ENCODE measurements around the gene MTA3. TPM values are rescaled to one million over a fixed set of nuclear protein-coding genes. Genes with fewer than 3 reads are reported as not detected.
"Not testable (repeated sequence)": the region's sequence is repeated elsewhere in the genome, so short reads cannot be mapped to it uniquely, and the experiment has no call there.

The MTA3 gene
- 28.0 and 47.6 TPM in 2 replicates for total RNA-seq

GRCh38 chr2:42568401-42569115 lies at the start of gene MTA3:
Gene MTA3, plus strand, starts transcription at chr2:42568632. Its CDS starts 114 bp downstream, at chr2:42568746.
- DNase-seq (ENCODE audit: low read depth): no peak

- peak; percentile 40 for DNase-seq (ENCODE audit: low read depth)
These were observed 48.8 kb upstream of the MTA3 start for GRCh38 chr2:42519624-42520023.

GRCh38 chr2:42522035-42522434 lies 46.4 kb upstream of the MTA3 start:
- no peak for DNase-seq (ENCODE audit: low read depth)

GRCh38 chr2:42523341-42523740 lies 45.1 kb upstream of the MTA3 start:
- no peak for DNase-seq (ENCODE audit: low read depth)

- no peak for DNase-seq (ENCODE audit: low read depth)
These were observed 36.0 kb upstream of the MTA3 start for GRCh38 chr2:42532397-42532796.

- no peak for DNase-seq (ENCODE audit: low read depth)
These were observed 30.9 kb upstream of the MTA3 start for GRCh38 chr2:42537493-42537892.

- no peak for DNase-seq (ENCODE audit: low read depth)
These were observed 25.6 kb upstream of the MTA3 start for GRCh38 chr2:42542871-42543270.

GRCh38 chr2:42545023-42545721 lies 23.3 kb upstream of the MTA3 start:
- no peak for DNase-seq (ENCODE audit: low read depth)

GRCh38 chr2:42545841-42546390 lies 22.5 kb upstream of the MTA3 start:
- no peak for DNase-seq (ENCODE audit: low read depth)

GRCh38 chr2:42547014-42547413 lies 21.4 kb upstream of the MTA3 start:
- DNase-seq (ENCODE audit: low read depth): no peak

GRCh38 chr2:42547446-42548295 lies 20.8 kb upstream of the MTA3 start:
- DNase-seq (ENCODE audit: low read depth): no peak

- no peak for DNase-seq (ENCODE audit: low read depth)
These were observed 17.6 kb upstream of the MTA3 start for GRCh38 chr2:42550870-42551269.

GRCh38 chr2:42554392-42554791 lies 14.0 kb upstream of the MTA3 start:
- DNase-seq (ENCODE audit: low read depth): no peak

- DNase-seq (ENCODE audit: low read depth): no peak
These were observed 12.0 kb upstream of the MTA3 start for GRCh38 chr2:42556315-42556890.

- DNase-seq (ENCODE audit: low read depth): no peak
These were observed 11.1 kb upstream of the MTA3 start for GRCh38 chr2:42557306-42557705.

GRCh38 chr2:42558827-42559226 lies 9.6 kb upstream of the MTA3 start:
- no peak for DNase-seq (ENCODE audit: low read depth)

GRCh38 chr2:42560133-42560532 lies 8.3 kb upstream of the MTA3 start:
- not testable (repeated sequence) for DNase-seq (ENCODE audit: low read depth)

GRCh38 chr2:42560899-42561298 lies 7.5 kb upstream of the MTA3 start:
- no peak for DNase-seq (ENCODE audit: low read depth)

- DNase-seq (ENCODE audit: low read depth): peak; percentile 21
These were observed 5.8 kb upstream of the MTA3 start for GRCh38 chr2:42562474-42563144.

GRCh38 chr2:42566025-42566424 lies 2.4 kb upstream of the MTA3 start:
- DNase-seq (ENCODE audit: low read depth): no peak

- peak; percentile 24 for DNase-seq (ENCODE audit: low read depth)
These were observed 1.6 kb upstream of the MTA3 start for GRCh38 chr2:42566837-42567321.
